ENCODE data around the gene SRGAP2B. TPM values are rescaled to one million over a fixed set of nuclear protein-coding genes. Genes with fewer than 3 reads are reported as not detected.
"Not testable (repeated sequence)": the region's sequence is repeated elsewhere in the genome, so short reads cannot be mapped to it uniquely, and the experiment has no call there.

Gene SRGAP2B
- total RNA-seq, 1 donor from 2014 or later: 37.4 TPM

GRCh38 chr1:145074021-145074559 is 21.0 kb downstream of the SRGAP2B start:
- H3K9me3 ChIP-seq; H3K36me3 ChIP-seq; H3K27me3 ChIP-seq (ENCODE audit: low read depth); H3K4me3 ChIP-seq; H3K27ac ChIP-seq; DNase-seq; intact Hi-C loops (cut with DNase I); H3K4me1 ChIP-seq: not testable (repeated sequence)
- peak in 1 of 2 donors; percentile 15 for ATAC-seq

- ATAC-seq: peak; percentile 59 to 78
- H3K27ac ChIP-seq; DNase-seq; intact Hi-C loops (cut with DNase I); H3K27me3 ChIP-seq (ENCODE audit: low read depth); H3K9me3 ChIP-seq; H3K36me3 ChIP-seq; H3K4me3 ChIP-seq; H3K4me1 ChIP-seq: not testable (repeated sequence)
Measured at GRCh38 chr1:145071569-145071968, 23.6 kb downstream of the SRGAP2B start.

- H3K27ac ChIP-seq; H3K4me3 ChIP-seq; H3K9me3 ChIP-seq; H3K36me3 ChIP-seq; H3K27me3 ChIP-seq (ENCODE audit: low read depth); intact Hi-C loops (cut with DNase I); DNase-seq; H3K4me1 ChIP-seq: not testable (repeated sequence)
- peak in 1 of 2 donors; percentile 85 for ATAC-seq
Measured at GRCh38 chr1:145066486-145066885, 28.6 kb downstream of the SRGAP2B start.

GRCh38 chr1:145065194-145065826 is 29.8 kb downstream of the SRGAP2B start:
- peak; percentile 48 to 69 for ATAC-seq
- H3K27ac ChIP-seq; intact Hi-C loops (cut with DNase I): not testable (repeated sequence)

GRCh38 chr1:145063941-145064648 is 31.0 kb downstream of the SRGAP2B start:
- ATAC-seq; intact Hi-C loops (cut with DNase I); DNase-seq; H3K27ac ChIP-seq; H3K27me3 ChIP-seq (ENCODE audit: low read depth); H3K9me3 ChIP-seq; H3K4me3 ChIP-seq; H3K4me1 ChIP-seq; H3K36me3 ChIP-seq: not testable (repeated sequence)

More at GRCh38 chr1:145065194-145065826, 29.8 kb downstream of the SRGAP2B start:
- H3K4me1 ChIP-seq; DNase-seq; H3K27me3 ChIP-seq (ENCODE audit: low read depth); H3K9me3 ChIP-seq; H3K36me3 ChIP-seq; H3K4me3 ChIP-seq: not testable (repeated sequence)

GRCh38 chr1:145063285-145063684 is 31.8 kb downstream of the SRGAP2B start:
- H3K27me3 ChIP-seq (ENCODE audit: low read depth); ATAC-seq; H3K27ac ChIP-seq; H3K36me3 ChIP-seq; H3K4me3 ChIP-seq; H3K9me3 ChIP-seq; DNase-seq; H3K4me1 ChIP-seq; intact Hi-C loops (cut with DNase I): not testable (repeated sequence)

GRCh38 chr1:145058184-145058583 is 36.9 kb downstream of the SRGAP2B start:
- H3K4me1 ChIP-seq; DNase-seq; intact Hi-C loops (cut with DNase I); H3K27me3 ChIP-seq (ENCODE audit: low read depth); H3K27ac ChIP-seq; H3K36me3 ChIP-seq; H3K4me3 ChIP-seq; H3K9me3 ChIP-seq: not testable (repeated sequence)
- peak in 1 of 2 donors; percentile 40 for ATAC-seq

- H3K27ac ChIP-seq; H3K27me3 ChIP-seq (ENCODE audit: low read depth); intact Hi-C loops (cut with DNase I); H3K36me3 ChIP-seq; H3K4me3 ChIP-seq; H3K9me3 ChIP-seq; DNase-seq; H3K4me1 ChIP-seq: not testable (repeated sequence)
- peak; percentile 93 to 94 for ATAC-seq
Measured at GRCh38 chr1:145055217-145055760, 39.8 kb downstream of the SRGAP2B start.

- intact Hi-C loops (cut with DNase I); H3K36me3 ChIP-seq; DNase-seq: not testable (repeated sequence)
Measured at GRCh38 chr1:145053428-145053827, 41.7 kb downstream of the SRGAP2B start.

GRCh38 chr1:145052019-145052776 is 42.9 kb downstream of the SRGAP2B start:
- intact Hi-C loops (cut with DNase I); H3K36me3 ChIP-seq; H3K4me3 ChIP-seq; H3K9me3 ChIP-seq; H3K27ac ChIP-seq; H3K4me1 ChIP-seq; ATAC-seq; H3K27me3 ChIP-seq (ENCODE audit: low read depth); DNase-seq: not testable (repeated sequence)

More at GRCh38 chr1:145053428-145053827, 41.7 kb downstream of the SRGAP2B start:
- H3K9me3 ChIP-seq; H3K27ac ChIP-seq; H3K27me3 ChIP-seq (ENCODE audit: low read depth); H3K4me3 ChIP-seq; ATAC-seq; H3K4me1 ChIP-seq: not testable (repeated sequence)

- H3K27me3 ChIP-seq (ENCODE audit: low read depth); DNase-seq; ATAC-seq; intact Hi-C loops (cut with DNase I); H3K27ac ChIP-seq; H3K4me1 ChIP-seq; H3K4me3 ChIP-seq; H3K9me3 ChIP-seq; H3K36me3 ChIP-seq: not testable (repeated sequence)
Measured at GRCh38 chr1:145048181-145048856, 46.8 kb downstream of the SRGAP2B start.

GRCh38 chr1:145047553-145047952 is 47.6 kb downstream of the SRGAP2B start:
- DNase-seq; H3K36me3 ChIP-seq; intact Hi-C loops (cut with DNase I); H3K9me3 ChIP-seq; ATAC-seq; H3K4me3 ChIP-seq; H3K27ac ChIP-seq; H3K4me1 ChIP-seq; H3K27me3 ChIP-seq (ENCODE audit: low read depth): not testable (repeated sequence)
